Tibial nerve (tissue), 4 donors: ENCODE data around the gene ZNRF3. TPM values are rescaled to one million over a fixed set of nuclear protein-coding genes. Genes with fewer than 3 reads are reported as not detected.
"Not testable (repeated sequence)": the region's sequence is repeated elsewhere in the genome, so short reads cannot be mapped to it uniquely, and the experiment has no call there.

Experiments used
- DNase-seq, 2 donors: peaks; one replicate each; pipeline ENCODE4 v3.0.0-alpha.2; 2019; ENCODE audit warnings: low spot score in 2 of 2
- H3K27ac ChIP-seq, 4 donors: fragments of 200-600 bp; sonication (generic) in 3 of 4; one replicate each; pipeline ENCODE4 v1.5.1; 2017 to 2019; ENCODE audit warnings: mild to moderate bottlenecking in 1 of 4
- H3K27me3 ChIP-seq, 2 donors: fragments of 200-600 bp; sonication (generic) in 1 of 2; one replicate each; pipeline versions ENCODE4 v1.5.1 to v1.6.0; 2017 to 2019
- H3K36me3 ChIP-seq, 3 donors: fragments of 200-600 bp; sonication (generic); one replicate each; pipeline ENCODE4 v1.5.1; 2018 to 2019
- H3K4me1 ChIP-seq, 4 donors: fragments of 200-600 bp; sonication (generic) in 3 of 4; one replicate each; pipeline ENCODE4 v1.5.1; 2017 to 2019
- H3K4me3 ChIP-seq, 4 donors: fragments of 200-600 bp; sonication (generic) in 3 of 4; one replicate each; pipeline ENCODE4 v1.5.1; 2017 to 2019; ENCODE audit warnings: mild to moderate bottlenecking in 1 of 4, moderate library complexity in 1 of 4
- H3K9me3 ChIP-seq, 4 donors: fragments of 200-600 bp; sonication (generic) in 3 of 4; one replicate each; pipeline ENCODE4 v1.5.1; 2017 to 2019
- CTCF ChIP-seq, 5 experiments: fragments of 200-600 bp in 3 of 5; fragments of 450-650 bp in 2 of 5; sonication (generic) in 3 of 5; IDR thresholded peaks; one replicate each; pipeline ENCODE4 v1.5.1; 2016 to 2019; ENCODE audit warnings: antibody characterized with exemption in 5 of 5, mild to moderate bottlenecking in 3 of 5, moderate library complexity in 2 of 5
- EP300 ChIP-seq, 2 donors: sonication (generic); formaldehyde crosslinking; IDR thresholded peaks; one replicate each; pipeline ENCODE4 v1.6.1; 2017; ENCODE audit warnings: antibody characterized with exemption in 2 of 2, mild to moderate bottlenecking in 1 of 2
- POLR2A ChIP-seq, 2 donors: fragments of 450-650 bp; IDR thresholded peaks; one replicate each; pipeline ENCODE4 v1.6.1; 2017; ENCODE audit warnings: antibody characterized with exemption in 2 of 2, mild to moderate bottlenecking in 2 of 2, moderate library complexity in 2 of 2
- WGBS, 2 donors: methylation state at CpG; one replicate each; pipeline ENCODE4 v1.1.5; 2018; 5-methylcytosine and 5-hydroxymethylcytosine counted together
- total RNA-seq, 4 donors: library from RNA; depleted of rRNA; stranded (reverse); fragments of >200 nt; gene quantifications; one replicate each; pipeline ENCODE4 v1.1.0, GENCODE V29; 2016

The ZNRF3 gene
- total RNA-seq, 4 donors from 2014 or later, result 18.0 to 37.9 (median 23.5) TPM

- DNase-seq, result no peak
- Histone ChIP-seq H3K9me3 (peaks cover 0 to 19% (median 0%) of the 10 kb centered on the region in 4 donors), H3K4me3 (no peak overlapping the region), H3K27me3 (no peaks in the 10 kb centered on the region), H3K4me1 (no peaks in the 10 kb centered on the region), H3K36me3 (peaks cover 0 to 8% (median 0%) of the 10 kb centered on the region in 3 donors), H3K27ac (no peak overlapping the region)
- WGBS, 2 donors, result 82 to 86% methylated on average over 2 of the region's 2 CpGs
- no peak for TF ChIP-seq CTCF (IDR thresholded peaks at IDR 0.05)
- TF ChIP-seq POLR2A (IDR thresholded peaks at IDR 0.05), result no peak
- TF ChIP-seq EP300 (IDR thresholded peaks at IDR 0.05), result no peak
Measured at GRCh38 chr22:28843633-28844032, 39.7 kb upstream of the ZNRF3 start.

- 87 to 89% methylated on average over 2 of the region's 2 CpGs for WGBS, 2 donors
- H3K4me3 ChIP-seq, result not testable (repeated sequence)
Measured at GRCh38 chr22:28844277-28844676, 39.1 kb upstream of the ZNRF3 start.

GRCh38 chr22:28846994-28847393 lies 36.4 kb upstream of the ZNRF3 start:
- no peaks in the 10 kb centered on the region for H3K4me1 ChIP-seq
- peaks cover 0 to 19% (median 0%) of the 10 kb centered on the region in 4 donors for H3K9me3 ChIP-seq
- H3K27me3 ChIP-seq, result no peaks in the 10 kb centered on the region
- 93 to 95% methylated on average over 2 of the region's 2 CpGs for WGBS, 2 donors
- no peak for DNase-seq
- H3K4me3 ChIP-seq, result no peak overlapping the region
- H3K36me3 ChIP-seq, result peaks cover 0 to 8% (median 0%) of the 10 kb centered on the region in 3 donors
- H3K27ac ChIP-seq, result no peak overlapping the region
- TF ChIP-seq EP300 (IDR thresholded peaks at IDR 0.05), result no peak

More at GRCh38 chr22:28844277-28844676, 39.1 kb upstream of the ZNRF3 start:
- peaks cover 0 to 19% (median 0%) of the 10 kb centered on the region in 4 donors for H3K9me3 ChIP-seq
- not testable (repeated sequence) for H3K36me3 ChIP-seq, H3K27me3 ChIP-seq, H3K4me1 ChIP-seq, DNase-seq, H3K27ac ChIP-seq

GRCh38 chr22:28855355-28856094 lies 27.8 kb upstream of the ZNRF3 start:
- Histone ChIP-seq H3K27me3 (no peaks in the 10 kb centered on the region), H3K4me1 (peaks cover 0 to 9% (median 0%) of the 10 kb centered on the region in 4 donors), H3K36me3 (no peaks in the 10 kb centered on the region), H3K9me3 (no peaks in the 10 kb centered on the region), H3K4me3 (no peak overlapping the region), H3K27ac (no peak overlapping the region)
- TF ChIP-seq POLR2A (IDR thresholded peaks at IDR 0.05) (no peak), EP300 (IDR thresholded peaks at IDR 0.05) (peak in 1 of 2 donors; percentile 21), CTCF (IDR thresholded peaks at IDR 0.05) (peak; percentile 87 to 94 (median 88))
- WGBS, 2 donors, result 20 to 26% methylated on average over 6 of the region's 6 CpGs
- DNase-seq, result peak in 1 of 2 donors; percentile 76

- H3K27me3 ChIP-seq, result no peaks in the 10 kb centered on the region
- H3K4me3 ChIP-seq, result no peak overlapping the region
- H3K36me3 ChIP-seq, result no peaks in the 10 kb centered on the region
- no peak overlapping the region for H3K27ac ChIP-seq
- no peaks in the 10 kb centered on the region for H3K9me3 ChIP-seq
- 100% methylated on average over 1 of the region's 1 CpG for WGBS, 2 donors
- TF ChIP-seq POLR2A (IDR thresholded peaks at IDR 0.05), result no peak
- TF ChIP-seq CTCF (IDR thresholded peaks at IDR 0.05), result no peak
- no peak for TF ChIP-seq EP300 (IDR thresholded peaks at IDR 0.05)
- peaks cover 0 to 9% (median 0%) of the 10 kb centered on the region in 4 donors for H3K4me1 ChIP-seq
- DNase-seq, result no peak
Measured at GRCh38 chr22:28856095-28856455, 27.3 kb upstream of the ZNRF3 start.

GRCh38 chr22:28857288-28857687 lies 26.1 kb upstream of the ZNRF3 start:
- no peaks in the 10 kb centered on the region for H3K27me3 ChIP-seq
- H3K36me3 ChIP-seq, result no peaks in the 10 kb centered on the region
- TF ChIP-seq POLR2A (IDR thresholded peaks at IDR 0.05) (no peak), EP300 (IDR thresholded peaks at IDR 0.05) (no peak), CTCF (IDR thresholded peaks at IDR 0.05) (no peak)
- H3K9me3 ChIP-seq, result no peaks in the 10 kb centered on the region
- H3K4me1 ChIP-seq, result peaks cover 0 to 9% (median 0%) of the 10 kb centered on the region in 4 donors
- no peak overlapping the region for H3K4me3 ChIP-seq
- 85 to 93% methylated on average over 6 of the region's 6 CpGs for WGBS, 2 donors
- H3K27ac ChIP-seq, result no peak overlapping the region
- DNase-seq, result no peak
